ENCODE measurements around the gene TCEAL4. TPM values are rescaled to one million over a fixed set of nuclear protein-coding genes. Genes with fewer than 3 reads are reported as not detected.

Gene TCEAL4
- total RNA-seq, 4 donors from 2014 or later, result 21.1 to 30.5 (median 28.2) TPM

- Histone ChIP-seq H3K36me3 (no peaks in the 10 kb centered on the region), H3K9me3 (no peaks in the 10 kb centered on the region), H3K4me3 (no peak overlapping the region), H3K27me3 (no peaks in the 10 kb centered on the region), H3K27ac (no peak overlapping the region), H3K4me1 (no peaks in the 10 kb centered on the region)
- no peak for TF ChIP-seq POLR2A (IDR thresholded peaks at IDR 0.05)
- in situ Hi-C loops (cut with MboI; ENCODE audit: low sequenced_read_pairs in 4 of 4) (no loop called here), intact Hi-C loops (cut with DNase I; ENCODE audit: low total_unique reads) (no loop called here)
- no peak for ATAC-seq
- no peak for DNase-seq
Measured at GRCh38 chrX:103550415-103551051, 34.8 kb upstream of the TCEAL4 start.

- in situ Hi-C loops (cut with MboI; ENCODE audit: low sequenced_read_pairs in 4 of 4), result no loop called here
- no peak overlapping the region for H3K4me3 ChIP-seq
- no peaks in the 10 kb centered on the region for H3K4me1 ChIP-seq
- no peaks in the 10 kb centered on the region for H3K36me3 ChIP-seq
- no peak for ATAC-seq
- DNase-seq, result no peak
- TF ChIP-seq POLR2A (IDR thresholded peaks at IDR 0.05) (no peak), CTCF (IDR thresholded peaks at IDR 0.05 in 4 of 5, conservative IDR thresholded peaks at IDR 0.05 in 1 of 5) (no peak)
- H3K27ac ChIP-seq, result no peak overlapping the region
- intact Hi-C loops (cut with DNase I; ENCODE audit: low total_unique reads), result no loop called here
- no peaks in the 10 kb centered on the region for H3K27me3 ChIP-seq
- no peaks in the 10 kb centered on the region for H3K9me3 ChIP-seq
Measured at GRCh38 chrX:103552236-103552635, 33.1 kb upstream of the TCEAL4 start.

DNA sequence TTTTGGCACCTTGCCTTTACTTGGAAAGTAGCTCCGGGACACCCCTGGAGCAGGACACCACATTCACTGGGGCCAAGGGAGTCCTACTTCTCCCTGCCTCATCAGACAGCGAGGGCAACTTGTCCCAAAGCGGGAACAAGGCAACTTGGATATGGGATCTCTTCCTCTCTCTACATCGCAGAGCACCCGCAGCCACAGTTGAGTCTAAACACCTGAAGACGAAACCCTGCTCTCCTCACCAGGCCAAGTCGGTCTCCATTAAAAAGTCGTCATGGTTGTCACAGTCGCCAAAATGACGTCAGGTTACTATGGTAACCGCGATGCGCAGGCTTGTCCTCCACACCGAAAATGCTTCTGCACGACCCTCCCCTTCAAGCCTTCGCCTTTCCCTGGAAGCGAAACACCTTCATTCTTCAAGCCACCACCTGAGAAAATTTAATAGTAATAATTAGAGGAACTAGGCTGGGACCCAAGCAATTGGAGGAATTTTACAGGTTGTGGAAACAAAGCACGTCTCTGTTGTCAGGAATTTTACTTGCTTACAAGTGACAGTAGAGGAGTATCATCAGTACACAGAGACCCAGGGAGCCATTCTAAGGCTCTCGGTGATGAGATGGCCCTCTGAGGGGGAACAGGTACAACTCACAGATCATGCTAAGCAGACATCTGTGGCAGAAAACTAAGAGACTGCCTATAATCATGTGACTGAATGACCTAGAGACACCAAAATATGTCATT is 30.5 kb upstream of the TCEAL4 start:
- DNase-seq (no peak), ATAC-seq (no peak)
- TF ChIP-seq POLR2A (IDR thresholded peaks at IDR 0.05) (no peak), CTCF (IDR thresholded peaks at IDR 0.05 in 4 of 5, conservative IDR thresholded peaks at IDR 0.05 in 1 of 5) (no peak)
- Histone ChIP-seq H3K4me3 (peak overlapping the region in 2 of 4 donors; percentile 4 to 19), H3K27ac (no peak overlapping the region), H3K9me3 (no peaks in the 10 kb centered on the region), H3K4me1 (no peaks in the 10 kb centered on the region), H3K27me3 (peaks cover 0 to 4% (median 0%) of the 10 kb centered on the region in 3 donors), H3K36me3 (no peaks in the 10 kb centered on the region)
- in situ Hi-C loops (cut with MboI; ENCODE audit: low sequenced_read_pairs in 4 of 4) (no loop called here), intact Hi-C loops (cut with DNase I; ENCODE audit: low total_unique reads) (no loop called here)

DNA sequence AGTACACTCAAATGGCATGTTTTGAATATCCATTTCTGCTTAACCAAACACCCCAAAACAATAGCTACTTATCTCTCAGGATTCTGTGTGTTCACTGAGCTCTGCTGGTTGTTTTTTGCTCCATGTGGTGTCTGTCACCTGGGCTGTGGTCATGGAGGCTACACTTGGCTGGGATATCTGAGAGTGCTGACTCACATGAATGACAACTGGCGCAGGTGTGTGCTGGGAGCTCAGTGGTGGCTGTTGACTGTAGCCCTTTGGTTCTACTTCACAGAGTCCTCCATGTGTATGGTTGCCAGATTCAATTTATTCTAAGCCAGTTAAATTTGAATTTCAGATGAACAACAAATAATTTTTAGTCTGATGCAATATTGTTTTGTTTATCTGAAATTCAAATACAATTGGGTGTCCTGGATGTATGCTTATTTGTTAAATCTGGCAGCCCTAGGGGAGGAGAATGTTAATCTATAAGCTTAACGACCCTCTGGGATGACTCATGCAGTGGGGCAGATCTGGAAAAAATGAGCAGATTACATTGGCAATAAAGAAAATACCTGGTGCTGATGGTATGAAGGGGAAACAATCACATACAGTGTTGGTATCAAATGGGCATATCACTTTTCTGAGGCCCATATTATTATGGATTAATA is 28.2 kb upstream of the TCEAL4 start:
- no peak for TF ChIP-seq CTCF (IDR thresholded peaks at IDR 0.05 in 4 of 5, conservative IDR thresholded peaks at IDR 0.05 in 1 of 5)
- no peak for TF ChIP-seq POLR2A (IDR thresholded peaks at IDR 0.05)
- ATAC-seq (no peak), DNase-seq (no peak)
- H3K27ac ChIP-seq, result no peak overlapping the region
- H3K4me1 ChIP-seq, result no peaks in the 10 kb centered on the region
- H3K4me3 ChIP-seq, result no peak overlapping the region
- intact Hi-C loops (cut with DNase I; ENCODE audit: low total_unique reads), result no loop called here
- no peaks in the 10 kb centered on the region for H3K36me3 ChIP-seq
- in situ Hi-C loops (cut with MboI; ENCODE audit: low sequenced_read_pairs in 4 of 4), result no loop called here
- H3K9me3 ChIP-seq, result no peaks in the 10 kb centered on the region
- peaks cover 0 to 4% (median 0%) of the 10 kb centered on the region in 3 donors for H3K27me3 ChIP-seq

DNA sequence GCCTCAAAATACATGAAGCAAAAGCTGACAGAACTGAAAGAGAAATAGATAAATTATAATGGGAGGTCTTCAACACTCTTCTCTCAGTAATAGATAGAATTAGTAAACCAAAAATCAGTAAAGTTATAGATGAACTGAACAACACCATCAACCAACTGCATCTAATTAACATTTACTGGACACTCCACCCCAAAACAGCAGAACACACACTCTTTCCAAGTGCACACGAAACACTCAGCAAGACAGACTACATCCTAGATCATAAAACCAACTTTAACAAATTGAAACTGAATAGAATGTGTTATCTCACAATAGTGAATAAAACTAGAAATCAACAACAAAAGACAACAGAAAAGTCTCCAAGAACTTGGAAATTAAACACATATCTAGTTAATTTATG is 25.1 kb upstream of the TCEAL4 start:
- H3K27ac ChIP-seq, result no peak overlapping the region
- in situ Hi-C loops (cut with MboI; ENCODE audit: low sequenced_read_pairs in 4 of 4), result no loop called here
- H3K27me3 ChIP-seq, result peaks cover 0 to 4% (median 0%) of the 10 kb centered on the region in 3 donors
- no peaks in the 10 kb centered on the region for H3K4me1 ChIP-seq
- H3K4me3 ChIP-seq, result no peak overlapping the region
- ATAC-seq (no peak), DNase-seq (no peak)
- TF ChIP-seq CTCF (IDR thresholded peaks at IDR 0.05 in 4 of 5, conservative IDR thresholded peaks at IDR 0.05 in 1 of 5) (no peak), POLR2A (IDR thresholded peaks at IDR 0.05) (no peak)
- H3K36me3 ChIP-seq, result no peaks in the 10 kb centered on the region
- intact Hi-C loops (cut with DNase I; ENCODE audit: low total_unique reads), result no loop called here
- no peaks in the 10 kb centered on the region for H3K9me3 ChIP-seq

All from gastrocnemius medialis (tissue), 4 donors.